Suprapubic skin (tissue), 4 donors: Measurements from ENCODE around the gene PAXX. TPM values are rescaled to one million over a fixed set of nuclear protein-coding genes. Genes with fewer than 3 reads are reported as not detected.
A peak's percentile ranks its signal among the peaks of the same experiment; 100 is the strongest.

Experiments
- DNase-seq, 2 donors: peaks; one replicate each; pipeline ENCODE4 v3.0.0-alpha.2; 2019; ENCODE audit warnings: low spot score in 2 of 2
- H3K27ac ChIP-seq: fragments of 200-600 bp; sonication (generic); one replicate; pipeline ENCODE4 v1.5.1; 2019
- H3K27me3 ChIP-seq: fragments of 200-600 bp; sonication (generic); one replicate; pipeline ENCODE4 v1.5.1; 2019
- H3K36me3 ChIP-seq: fragments of 200-600 bp; sonication (generic); one replicate; pipeline ENCODE4 v1.5.1; 2019
- H3K4me1 ChIP-seq: fragments of 200-600 bp; sonication (generic); one replicate; pipeline ENCODE4 v1.5.1; 2019
- H3K4me3 ChIP-seq: fragments of 200-600 bp; sonication (generic); one replicate; pipeline ENCODE4 v1.5.1; 2019; ENCODE audit warnings: mild to moderate bottlenecking
- H3K9me3 ChIP-seq: fragments of 200-600 bp; sonication (generic); one replicate; pipeline ENCODE4 v1.5.1; 2019
- CTCF ChIP-seq, 2 donors: fragments of 200-600 bp in 1 of 2; fragments of 450-650 bp in 1 of 2; sonication (generic) in 1 of 2; IDR thresholded peaks; one replicate each; pipeline ENCODE4 v1.5.1; 2016 to 2019; ENCODE audit warnings: antibody characterized with exemption in 2 of 2, mild to moderate bottlenecking in 1 of 2, moderate library complexity in 1 of 2
- EP300 ChIP-seq: sonication (generic); formaldehyde crosslinking; IDR thresholded peaks from one replicate; pipeline ENCODE4 v1.6.1; 2017; ENCODE audit warnings: antibody characterized with exemption
- POLR2A ChIP-seq, 2 donors: fragments of 450-650 bp; IDR thresholded peaks; one replicate each; pipeline ENCODE4 v1.6.1; 2017; ENCODE audit warnings: antibody characterized with exemption in 2 of 2, mild to moderate bottlenecking in 2 of 2, moderate library complexity in 2 of 2
- POLR2AphosphoS5 ChIP-seq, 3 donors: sonication (generic); formaldehyde crosslinking; IDR thresholded peaks; one replicate each; pipeline ENCODE4 v1.6.1; 2017; ENCODE audit warnings: antibody characterized with exemption in 3 of 3
- WGBS: methylation state at CpG from one replicate; pipeline ENCODE4 v1.1.5; 2018; 5-methylcytosine and 5-hydroxymethylcytosine counted together
- total RNA-seq, 4 donors: library from RNA; depleted of rRNA; stranded (reverse); fragments of >200 nt; gene quantifications; one replicate each; pipeline ENCODE4 v1.1.0, GENCODE V29; 2016

Gene PAXX
- total RNA-seq, 4 donors from 2014 or later, result 43.2 to 68.6 (median 61.5) TPM

GRCh38 chr9:137038916-137039315 is 46.7 kb downstream of the PAXX start:
- Histone ChIP-seq H3K27me3 (no peaks in the 10 kb centered on the region), H3K27ac (no peak overlapping the region), H3K9me3 (no peaks in the 10 kb centered on the region), H3K36me3 (peaks cover 28% of the 10 kb centered on the region), H3K4me1 (peaks cover 14% of the 10 kb centered on the region), H3K4me3 (no peak overlapping the region)
- WGBS, result 88% methylated on average over 7 of the region's 9 CpGs
- TF ChIP-seq CTCF (IDR thresholded peaks at IDR 0.05) (no peak), POLR2A (IDR thresholded peaks at IDR 0.05) (no peak), EP300 (no peak), POLR2AphosphoS5 (IDR thresholded peaks at IDR 0.05) (no peak)
- no peak for DNase-seq

- no peaks in the 10 kb centered on the region for H3K27me3 ChIP-seq
- TF ChIP-seq POLR2AphosphoS5 (IDR thresholded peaks at IDR 0.05) (no peak), CTCF (IDR thresholded peaks at IDR 0.05) (no peak), EP300 (no peak), POLR2A (IDR thresholded peaks at IDR 0.05) (no peak)
- no peak overlapping the region for H3K27ac ChIP-seq
- H3K4me1 ChIP-seq, result peaks cover 15% of the 10 kb centered on the region
- H3K36me3 ChIP-seq, result peaks cover 28% of the 10 kb centered on the region
- H3K4me3 ChIP-seq, result no peak overlapping the region
- DNase-seq, result no peak
- WGBS, result 94% methylated on average over 16 of the region's 32 CpGs
- no peaks in the 10 kb centered on the region for H3K9me3 ChIP-seq
Observed at GRCh38 chr9:137039611-137040366, 47.6 kb downstream of the PAXX start.

- TF ChIP-seq POLR2A (IDR thresholded peaks at IDR 0.05) (no peak), CTCF (IDR thresholded peaks at IDR 0.05) (no peak), EP300 (no peak), POLR2AphosphoS5 (IDR thresholded peaks at IDR 0.05) (no peak)
- no peak for DNase-seq
- Histone ChIP-seq H3K27ac (no peak overlapping the region), H3K9me3 (no peaks in the 10 kb centered on the region), H3K4me3 (peak overlapping the region; percentile 31), H3K4me1 (peaks cover 15% of the 10 kb centered on the region), H3K27me3 (no peaks in the 10 kb centered on the region), H3K36me3 (peaks cover 28% of the 10 kb centered on the region)
- WGBS, result no CpG with 5 or more reads among the region's 23 CpGs
Observed at GRCh38 chr9:137040568-137040967, 48.3 kb downstream of the PAXX start.

- no peaks in the 10 kb centered on the region for H3K9me3 ChIP-seq
- H3K27me3 ChIP-seq, result peaks cover 2% of the 10 kb centered on the region
- no peak for TF ChIP-seq CTCF (IDR thresholded peaks at IDR 0.05)
- no peak for TF ChIP-seq POLR2AphosphoS5 (IDR thresholded peaks at IDR 0.05)
- TF ChIP-seq EP300, result no peak
- no peak for TF ChIP-seq POLR2A (IDR thresholded peaks at IDR 0.05)
- DNase-seq, result no peak
- no peak overlapping the region for H3K27ac ChIP-seq
- peak overlapping the region; percentile 31 for H3K4me3 ChIP-seq
- H3K4me1 ChIP-seq, result peaks cover 19% of the 10 kb centered on the region
- WGBS, result 72% methylated on average over 6 of the region's 16 CpGs
- peaks cover 28% of the 10 kb centered on the region for H3K36me3 ChIP-seq
Observed at GRCh38 chr9:137041124-137041523, 48.9 kb downstream of the PAXX start.

- WGBS, result 86% methylated on average over 9 of the region's 36 CpGs
- H3K4me3 ChIP-seq, result peak overlapping the region; percentile 69
- peaks cover 14% of the 10 kb centered on the region for H3K27me3 ChIP-seq
- H3K4me1 ChIP-seq, result peaks cover 25% of the 10 kb centered on the region
- H3K9me3 ChIP-seq, result no peaks in the 10 kb centered on the region
- peak overlapping the region; percentile 57 for H3K27ac ChIP-seq
- H3K36me3 ChIP-seq, result peaks cover 23% of the 10 kb centered on the region
- no peak for DNase-seq
- TF ChIP-seq POLR2A (IDR thresholded peaks at IDR 0.05), result no peak
- no peak for TF ChIP-seq EP300
- TF ChIP-seq POLR2AphosphoS5 (IDR thresholded peaks at IDR 0.05), result no peak
- no peak for TF ChIP-seq CTCF (IDR thresholded peaks at IDR 0.05)
Observed at GRCh38 chr9:137042751-137043727, 50.8 kb downstream of the PAXX start.
